ENCODE results near the gene HMOX1. TPM values are rescaled to one million over a fixed set of nuclear protein-coding genes. Genes with fewer than 3 reads are reported as not detected.
"Not testable (repeated sequence)": the region's sequence is repeated elsewhere in the genome, so short reads cannot be mapped to it uniquely, and the experiment has no call there.

The HMOX1 gene
- total RNA-seq, 2 donors from 2014 or later = 13.6 to 16.0 TPM

DNA sequence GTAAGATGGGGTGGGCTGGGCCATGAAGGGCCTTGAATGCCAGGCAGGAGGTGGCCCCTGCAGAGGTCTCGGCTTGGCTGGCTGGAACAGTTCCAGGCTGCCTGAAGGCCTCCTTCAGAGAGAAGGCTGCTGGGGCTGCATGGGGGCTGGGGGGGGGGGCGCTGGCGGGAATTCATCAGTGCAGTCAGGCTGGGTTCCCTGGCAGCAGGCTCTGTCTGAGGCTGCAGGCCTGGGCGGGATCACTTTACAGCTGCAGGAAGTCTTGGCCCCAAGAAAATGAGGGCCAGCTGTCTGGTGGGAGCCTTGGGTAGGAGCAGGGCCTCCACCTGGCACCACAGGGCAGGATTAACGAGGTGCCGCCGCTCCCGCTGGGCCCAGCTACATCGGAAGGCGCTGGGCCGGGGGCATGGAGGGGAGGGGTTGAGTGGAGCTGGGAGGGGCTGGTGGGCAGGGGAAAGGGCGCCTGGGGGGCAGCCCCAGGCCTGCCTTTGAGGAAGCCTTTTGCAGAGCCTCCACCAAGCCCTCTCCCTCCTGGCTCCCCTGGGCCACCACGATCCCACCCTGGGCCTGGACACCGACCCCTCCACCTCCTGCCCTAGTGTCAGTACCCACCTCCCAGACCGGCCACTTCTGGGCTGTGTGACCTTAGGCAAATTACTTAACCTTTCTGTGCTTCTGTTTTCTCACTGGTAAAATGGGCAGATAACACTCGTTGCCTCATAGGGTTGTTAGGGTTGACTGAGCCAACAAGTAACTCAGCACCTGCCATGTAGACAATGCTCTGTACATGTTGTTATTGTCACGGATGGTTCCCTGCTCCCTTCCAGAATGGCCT lies 31.0 kb upstream of the HMOX1 start:
- DNase-seq (no peak), ATAC-seq (no peak)
- intact Hi-C loops (cut with DNase I) = loop anchor here (2.0 to 10.0 kb wide), 2 partner anchors 233 to 235 kb away; no protein-coding TSS in a partner anchor

DNA sequence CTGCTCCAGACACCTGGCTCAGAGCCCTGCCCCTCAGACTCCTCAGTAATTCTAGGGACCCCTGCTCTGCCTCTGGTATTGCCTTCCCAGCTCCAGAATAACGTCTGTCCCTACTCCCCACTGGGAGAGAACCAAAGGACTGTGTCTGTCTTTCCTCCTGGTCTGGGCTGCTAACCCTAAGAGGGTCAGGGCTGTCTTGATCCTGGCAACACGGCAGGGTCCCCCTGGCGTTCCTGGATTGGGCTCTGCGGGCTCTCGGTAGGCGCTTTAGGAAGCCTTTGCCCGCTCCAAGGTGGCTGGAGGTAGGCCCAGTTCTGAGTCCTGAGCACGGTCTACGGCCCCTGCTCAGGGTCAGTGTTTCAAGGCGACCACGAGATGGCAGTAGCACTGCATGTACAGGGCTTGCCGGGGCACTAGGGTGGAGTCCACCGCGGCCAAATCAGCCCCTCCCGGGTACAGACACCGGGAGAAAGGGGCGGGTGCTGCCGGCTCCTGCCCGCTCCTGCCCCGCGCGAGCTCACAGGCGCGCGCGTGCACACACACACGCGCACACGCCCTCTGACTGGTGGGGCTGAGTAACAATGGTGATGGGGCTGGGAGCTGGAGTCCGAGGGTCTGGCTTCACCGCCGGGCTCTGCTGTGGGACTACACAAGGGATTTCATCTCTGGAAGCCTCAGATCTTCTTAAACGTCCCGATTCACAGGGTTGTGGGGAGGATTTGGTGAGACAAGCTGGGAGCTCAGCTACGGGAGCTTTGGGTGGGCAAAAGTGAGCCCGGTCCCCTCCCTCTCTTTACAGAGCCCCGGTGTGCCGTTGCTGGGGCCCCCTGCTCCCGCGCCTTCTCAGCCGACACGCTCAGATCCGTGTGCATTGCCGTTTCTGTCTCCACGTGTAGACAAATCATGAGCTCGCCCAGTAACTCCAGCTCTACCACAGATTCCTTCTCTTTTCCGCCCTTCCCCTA lies 30.1 kb upstream of the HMOX1 start:
- intact Hi-C loops (cut with DNase I) = loop anchor here (2.0 to 10.0 kb wide), 2 partner anchors 232 to 234 kb away; no protein-coding TSS in a partner anchor
- peak; percentile 89 to 91 for ATAC-seq
- peak; percentile 94 for DNase-seq

DNA sequence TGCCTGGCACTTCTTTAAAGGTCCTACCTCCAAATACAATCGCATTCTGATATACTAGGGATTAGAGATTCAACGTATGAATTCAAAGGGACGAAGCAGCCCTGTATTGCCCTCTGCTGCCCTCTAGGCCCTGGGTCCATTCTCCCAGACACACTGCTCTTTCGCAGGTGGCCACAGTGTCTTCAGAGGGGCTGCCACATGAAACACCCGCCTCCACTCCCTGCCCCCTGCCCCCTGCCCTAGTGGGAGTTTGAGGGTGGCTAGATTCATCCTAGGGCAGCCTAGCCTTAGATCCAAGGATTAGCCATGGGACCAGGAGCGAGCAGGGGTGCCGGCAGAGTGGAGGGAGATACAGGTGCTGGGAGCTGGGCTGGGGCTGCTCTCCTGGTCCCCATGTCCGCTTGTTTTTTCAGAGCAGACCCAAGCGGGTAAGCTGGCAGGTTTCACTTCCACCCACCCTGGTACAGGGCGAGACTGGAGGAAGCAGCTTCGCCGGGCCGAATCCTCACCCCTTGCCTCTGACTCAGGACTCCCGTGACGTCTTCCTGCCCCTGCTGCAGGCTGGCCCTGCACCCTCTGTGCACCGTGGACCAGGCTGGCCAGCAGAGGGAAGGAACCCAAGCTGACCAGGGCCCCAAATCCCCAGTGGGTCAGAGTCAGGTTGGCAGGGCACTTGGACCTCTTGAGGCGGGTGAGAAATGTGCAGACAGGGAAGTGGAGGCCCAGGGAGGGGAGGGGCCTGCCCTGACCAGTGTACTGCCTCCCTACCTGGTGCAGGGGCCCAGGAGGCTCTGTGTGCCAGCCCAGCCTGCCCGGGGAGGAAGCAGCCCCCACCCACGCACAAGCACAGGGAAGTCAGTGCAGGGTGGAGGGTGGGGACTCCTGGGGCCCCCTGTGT lies 28.4 kb upstream of the HMOX1 start:
- peak; percentile 77 for DNase-seq
- ATAC-seq = peak; percentile 25 to 44
- intact Hi-C loops (cut with DNase I) = loop anchor here in 1 of 2 donors (10.0 kb wide), 1 partner anchor 232 kb away; no protein-coding TSS in a partner anchor

DNA sequence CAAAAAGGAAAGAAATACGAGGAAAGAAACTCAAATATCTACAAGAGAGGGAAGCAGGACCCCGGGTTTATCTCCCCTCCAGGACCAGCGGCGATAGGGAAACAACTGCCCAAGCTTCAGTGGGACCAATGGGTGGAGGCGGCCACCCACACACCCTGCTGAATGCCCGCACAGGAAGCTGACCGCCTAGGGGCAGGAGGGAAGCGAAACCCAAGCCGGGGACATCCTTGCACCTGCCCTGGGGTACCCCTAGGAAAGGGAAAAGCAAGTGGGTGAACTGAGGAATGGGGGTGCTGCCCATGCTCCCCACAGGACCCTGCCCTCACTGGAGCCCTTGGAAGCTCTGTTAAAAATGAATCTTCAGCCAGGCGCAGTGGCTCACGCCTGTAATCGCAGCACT lies 27.6 kb upstream of the HMOX1 start:
- ATAC-seq (no peak), DNase-seq (no peak)
- intact Hi-C loops (cut with DNase I) = loop anchor here in 1 of 2 donors (10.0 kb wide), 1 partner anchor 231 kb away; no protein-coding TSS in a partner anchor

DNA sequence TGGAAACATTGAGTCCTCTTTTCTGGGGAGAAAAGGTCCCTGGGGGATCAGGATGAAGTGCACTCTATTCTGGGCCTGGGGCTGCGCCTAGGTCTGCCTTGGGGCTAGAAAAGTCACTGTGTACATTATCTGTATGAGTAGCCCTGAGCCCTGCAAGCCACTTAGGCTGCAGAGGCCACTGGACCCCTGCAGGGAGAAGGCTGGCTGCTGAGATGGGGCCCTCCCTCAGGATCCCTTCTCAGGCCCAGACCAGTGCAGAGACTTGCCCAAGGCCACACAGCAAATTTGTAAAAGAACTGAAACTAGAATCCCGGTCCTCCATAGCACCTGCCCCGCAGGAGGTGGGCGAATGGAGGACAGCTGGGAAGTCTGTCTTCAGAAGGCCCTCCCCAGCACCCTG lies 26.8 kb upstream of the HMOX1 start:
- intact Hi-C loops (cut with DNase I) = loop anchor here in 1 of 2 donors (10.0 kb wide), 1 partner anchor 231 kb away; no protein-coding TSS in a partner anchor
- DNase-seq = no peak
- ATAC-seq = no peak

DNA sequence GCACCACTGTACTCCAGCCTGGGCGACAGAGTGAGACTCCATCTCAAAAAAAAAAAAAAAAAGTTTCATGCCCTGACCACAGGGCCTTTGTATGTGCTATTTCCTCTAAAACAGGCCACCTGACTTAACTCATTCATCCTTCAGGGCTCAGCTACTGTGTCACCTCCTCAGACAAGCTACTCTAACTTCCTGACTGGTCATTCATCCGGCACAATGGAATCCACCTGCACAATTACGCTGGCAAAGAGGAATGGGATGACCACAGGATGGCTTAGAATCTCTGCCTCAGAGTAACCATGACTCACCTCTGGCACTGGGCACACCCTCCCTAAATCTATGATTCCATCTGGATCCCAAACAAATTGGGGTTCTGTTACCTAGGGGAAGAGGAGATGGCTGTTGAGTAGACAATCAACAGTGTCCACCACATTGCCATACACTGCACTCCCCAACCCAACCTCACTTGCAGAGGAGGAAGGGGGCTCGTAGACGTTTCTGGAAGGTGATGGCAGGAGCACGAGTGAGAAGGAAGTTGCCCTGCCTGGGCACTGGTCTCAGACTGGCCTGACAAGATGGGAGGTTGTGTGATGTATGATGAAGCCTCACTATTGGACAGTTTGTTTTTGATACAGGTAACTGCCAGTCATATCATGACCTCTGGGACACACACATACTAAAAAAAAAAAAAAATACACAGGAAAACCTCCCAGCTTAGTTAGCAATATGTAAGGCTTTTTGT lies 22.8 kb upstream of the HMOX1 start:
- intact Hi-C loops (cut with DNase I) = loop anchor here in 1 of 2 donors (10.0 kb wide), 1 partner anchor 227 kb away; no protein-coding TSS in a partner anchor
- DNase-seq (no peak), ATAC-seq (no peak)

DNA sequence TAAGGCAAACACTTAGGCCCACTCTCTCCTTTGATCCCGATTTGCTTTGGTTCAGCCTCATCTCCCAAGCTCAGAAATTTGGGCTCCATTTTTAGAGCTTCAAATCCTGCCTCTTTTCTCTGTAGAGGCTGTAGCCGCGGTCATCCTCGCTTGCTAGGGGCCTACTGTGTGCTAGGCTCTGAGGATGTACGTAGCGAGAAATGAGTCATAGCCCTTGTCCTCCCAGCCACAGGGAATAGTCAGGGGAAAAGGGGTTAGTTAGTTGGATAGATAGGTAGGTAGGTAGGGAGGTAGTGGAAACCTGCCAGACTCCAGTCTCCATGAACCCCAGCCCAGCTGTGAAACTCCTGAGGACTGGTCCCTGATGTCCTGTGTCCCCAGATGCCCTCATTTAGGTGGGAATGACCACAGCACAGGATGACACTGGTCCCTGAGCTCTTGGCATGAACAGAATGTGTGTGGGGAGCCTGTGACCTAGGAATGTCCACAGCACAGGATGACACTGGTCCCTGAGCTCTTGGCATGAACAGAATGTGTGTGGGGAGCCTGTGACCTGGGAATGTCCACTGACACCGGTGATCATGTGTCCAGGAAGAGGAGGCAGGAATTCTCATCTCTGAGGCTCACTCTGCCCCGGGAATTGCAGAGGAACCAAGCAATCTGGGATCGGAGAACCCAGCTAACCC lies 21.4 kb upstream of the HMOX1 start:
- no peak for ATAC-seq
- intact Hi-C loops (cut with DNase I) = loop anchor here in 1 of 2 donors (10.0 kb wide), 1 partner anchor 225 kb away; no protein-coding TSS in a partner anchor

DNA sequence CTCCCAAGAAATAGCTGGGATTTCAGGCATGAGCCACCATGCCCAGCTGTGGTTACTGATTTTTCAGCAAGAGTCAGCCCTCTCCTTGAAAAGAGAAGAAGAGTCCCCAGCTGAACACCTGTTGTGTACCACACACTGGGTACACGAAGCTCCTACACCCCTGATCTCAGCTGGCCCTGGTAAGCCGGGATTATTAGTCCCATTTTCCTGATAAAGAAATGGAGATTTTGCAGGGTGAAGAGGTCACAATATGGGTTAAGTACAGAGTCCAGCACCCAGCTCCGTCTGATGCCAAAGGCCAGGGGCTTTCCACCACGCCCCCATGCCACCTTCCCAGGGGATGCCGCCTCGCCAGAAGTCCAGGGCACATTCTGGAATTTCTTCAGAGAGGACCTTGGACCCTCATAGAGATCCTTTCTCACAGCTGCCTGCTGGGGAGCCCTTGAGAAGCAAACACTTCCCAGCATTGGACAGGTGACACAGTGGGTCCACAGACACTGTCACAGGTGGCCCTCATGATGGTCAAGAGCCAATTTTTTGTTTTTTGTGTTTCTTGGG lies 19.8 kb upstream of the HMOX1 start:
- DNase-seq = no peak
- no peak for ATAC-seq
- intact Hi-C loops (cut with DNase I) = no loop called here

More for the DNA sequence above, 21.4 kb upstream of the HMOX1 start:
- DNase-seq = no peak

DNA sequence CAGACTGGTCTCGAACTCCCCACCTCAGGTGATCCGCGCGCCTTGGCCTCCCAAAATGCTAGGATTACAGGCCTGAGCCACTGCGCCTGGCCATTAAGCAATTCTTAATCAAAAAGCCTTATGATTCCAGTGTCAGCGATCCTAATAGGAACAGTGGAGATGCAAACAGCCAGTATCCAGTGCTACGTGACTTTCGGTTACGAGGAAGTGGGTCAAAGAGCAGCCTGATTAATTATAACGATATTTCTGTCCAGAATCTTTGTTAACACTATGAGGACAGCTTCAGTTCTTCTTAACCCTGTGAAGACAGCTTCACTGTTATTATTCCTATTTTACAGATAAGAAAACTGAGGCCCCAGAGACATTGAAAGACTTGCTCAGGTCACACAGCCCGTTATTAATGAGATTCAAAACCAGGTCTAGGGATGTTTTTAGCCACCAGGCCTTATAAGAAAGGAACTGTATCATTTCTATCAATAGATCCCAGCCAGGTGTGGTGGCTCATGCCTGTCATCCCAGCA lies 17.3 kb upstream of the HMOX1 start:
- intact Hi-C loops (cut with DNase I) = no loop called here
- no peak for ATAC-seq
- no peak for DNase-seq

DNA sequence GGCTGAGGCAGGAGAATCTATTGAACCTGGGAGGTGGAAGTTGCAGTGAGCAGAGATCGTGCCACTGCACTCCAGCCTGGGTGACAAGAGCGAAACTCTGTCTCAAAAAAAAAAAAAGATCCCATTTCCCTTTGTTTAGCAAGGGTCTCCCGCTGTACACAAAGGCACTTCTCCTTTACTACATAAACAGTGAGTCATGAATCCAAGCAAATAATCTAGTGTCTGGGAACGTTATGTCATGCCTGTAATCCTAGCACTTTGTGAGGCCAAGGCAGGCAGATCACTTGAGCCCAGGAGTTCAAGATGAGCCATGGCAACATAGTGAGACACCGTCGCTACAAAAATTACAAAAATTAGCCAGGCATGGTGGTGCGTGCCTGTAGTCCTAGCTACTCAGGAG lies 16.7 kb upstream of the HMOX1 start:
- ATAC-seq = peak; percentile 24 to 41
- intact Hi-C loops (cut with DNase I); DNase-seq: not testable (repeated sequence)

DNA sequence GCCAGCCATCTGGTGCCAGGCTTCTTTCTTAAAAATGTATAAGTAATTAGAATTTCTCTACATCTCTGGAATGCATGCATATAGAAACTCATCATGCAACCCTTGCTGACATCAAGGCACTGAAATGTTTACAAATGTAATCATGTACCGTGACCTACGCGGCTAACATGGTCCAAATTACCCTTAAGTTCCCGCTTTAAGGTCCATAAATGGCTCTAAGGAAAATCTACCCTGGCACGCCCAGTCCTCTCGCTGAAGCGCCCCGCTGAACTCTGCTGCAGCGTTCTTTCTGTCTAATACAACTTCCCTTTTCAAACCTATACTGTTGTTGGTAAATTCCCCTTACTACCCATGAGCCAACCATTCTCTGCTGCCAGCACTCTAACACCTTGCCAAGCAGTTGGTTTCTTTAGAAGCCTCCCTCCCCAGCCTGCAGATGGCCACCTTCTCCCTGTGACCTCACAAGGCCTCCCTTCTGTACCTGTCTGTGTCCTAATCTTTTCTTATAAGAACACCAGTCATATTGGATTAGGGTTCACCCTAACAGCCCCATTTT lies 13.5 kb upstream of the HMOX1 start:
- no peak for DNase-seq
- intact Hi-C loops (cut with DNase I) = no loop called here
- peak in 1 of 2 donors; percentile 28 for ATAC-seq

DNA sequence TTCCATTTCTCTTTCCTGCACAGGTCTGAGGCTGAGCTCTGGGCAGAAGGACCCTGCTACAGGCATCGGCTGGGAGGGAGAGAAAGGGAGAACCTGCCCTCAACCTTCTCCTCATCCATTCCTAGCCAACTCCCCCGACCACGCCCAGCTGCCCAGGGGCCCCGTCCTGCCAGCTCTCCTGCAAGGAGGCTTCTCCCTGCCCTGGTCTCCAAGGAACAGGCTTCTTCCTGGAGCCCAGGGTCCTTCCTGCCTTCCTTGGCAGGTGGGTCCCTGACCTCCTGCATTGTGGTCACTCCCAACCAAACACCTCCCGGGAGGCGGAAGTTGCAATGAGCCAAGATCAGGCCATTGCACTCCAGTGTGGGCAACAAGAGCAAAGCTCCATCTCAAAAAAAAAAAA lies 12.5 kb upstream of the HMOX1 start:
- no peak for DNase-seq
- ATAC-seq = no peak
- intact Hi-C loops (cut with DNase I) = no loop called here

DNA sequence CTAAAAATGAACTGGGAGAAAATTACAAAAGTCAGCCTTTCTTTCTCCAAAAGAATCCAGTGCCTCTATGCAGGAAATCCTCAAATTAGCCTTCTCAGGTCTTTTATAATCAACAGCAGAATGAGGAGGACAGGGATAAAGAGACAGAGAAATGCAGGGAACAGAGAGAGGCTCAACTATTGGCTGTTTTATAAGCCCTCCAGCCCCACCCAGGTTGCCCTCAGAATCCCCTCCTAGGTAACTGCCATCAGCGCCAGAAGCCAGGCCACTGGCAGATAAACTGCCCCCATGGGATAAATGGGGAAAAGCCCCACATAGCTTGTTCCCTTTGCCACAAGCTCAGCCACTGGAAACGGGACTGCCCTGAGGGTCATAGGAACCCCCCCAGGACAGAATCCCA lies 10.9 kb upstream of the HMOX1 start:
- intact Hi-C loops (cut with DNase I) = no loop called here
- DNase-seq (no peak), ATAC-seq (no peak)

DNA sequence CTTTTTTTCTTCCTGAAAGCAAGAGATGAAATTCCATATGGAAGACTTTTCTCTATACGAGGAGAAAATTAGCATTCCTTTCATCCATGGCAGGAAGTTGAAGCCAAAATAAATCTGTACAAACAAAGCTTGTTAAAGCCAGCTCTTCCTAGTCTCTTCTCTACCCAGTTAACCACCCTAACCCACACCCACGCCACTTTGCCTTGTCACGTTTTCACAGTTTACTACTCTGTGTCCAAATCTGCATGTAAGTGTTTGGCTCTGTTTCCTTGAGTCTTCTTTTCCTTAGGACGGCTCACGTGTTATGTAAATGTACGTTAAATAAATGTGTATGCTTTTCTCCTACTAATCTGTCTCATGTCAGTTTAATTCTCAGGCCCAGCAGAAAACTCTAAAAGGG lies 7.1 kb upstream of the HMOX1 start:
- intact Hi-C loops (cut with DNase I) = no loop called here
- ATAC-seq (no peak), DNase-seq (no peak)

DNA sequence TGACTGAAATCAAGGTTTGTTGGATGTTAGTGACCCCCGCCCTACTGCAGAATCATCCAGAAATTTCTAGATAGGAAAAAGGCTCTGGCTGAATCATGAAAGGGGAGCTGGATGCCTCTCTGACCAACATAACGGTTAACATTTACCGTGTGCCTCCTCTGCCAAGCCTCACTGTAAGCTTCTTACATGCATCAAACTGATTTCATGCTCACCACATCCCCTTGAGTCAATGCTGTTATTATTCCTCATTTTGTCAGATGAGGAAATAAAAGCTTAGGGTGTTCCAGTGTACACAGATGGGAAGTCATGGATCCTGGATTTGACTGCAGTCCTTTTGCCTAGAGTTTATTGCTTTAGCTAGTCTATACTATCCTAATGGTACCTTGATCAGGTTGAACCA lies 5.9 kb upstream of the HMOX1 start:
- ATAC-seq (no peak), DNase-seq (no peak)
- intact Hi-C loops (cut with DNase I) = no loop called here

DNA sequence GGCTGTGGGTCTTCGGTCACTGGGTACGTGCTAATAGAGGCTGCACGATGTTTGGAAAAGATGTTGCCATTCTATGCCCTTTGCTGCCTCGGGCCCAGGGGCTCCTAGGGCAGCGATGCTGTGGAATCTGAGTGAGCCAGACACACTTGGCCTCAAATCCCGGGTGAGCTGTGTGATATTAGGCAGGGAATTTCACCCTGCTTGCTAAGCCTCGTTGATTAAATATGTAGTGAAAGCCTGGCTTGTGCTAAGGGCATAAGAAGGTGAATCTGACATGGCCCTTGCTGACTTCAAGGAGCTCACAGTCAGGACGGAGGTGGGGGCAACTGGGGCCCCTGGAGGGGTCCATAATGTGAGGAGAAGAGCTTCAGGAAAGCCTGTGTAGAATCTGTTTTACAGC lies 5.4 kb upstream of the HMOX1 start:
- DNase-seq (no peak), ATAC-seq (no peak)
- intact Hi-C loops (cut with DNase I) = no loop called here
